Measurements from ENCODE around the gene TMEM141. TPM values are rescaled to one million over a fixed set of nuclear protein-coding genes. Genes with fewer than 3 reads are reported as not detected.

Gene TMEM141
- total and polyA plus RNA-seq, 2 donors (not counting 3 experiments of a cell fraction or from before 2014, with no cell fraction given), result 43.2 to 146 TPM

- ChIA-PET CTCF (interaction anchor here (0.9 to 3.7 kb wide), 9 partner anchors 13 to 430 kb away, joined by 3 to 13 read pairs (median 4); partner anchors contain the start of genes AJM1, FBXW5 and TMEM141), POLR2A (interaction anchor here (0.7 kb wide), 1 partner anchor 13 kb away, joined by 5 read pairs; no protein-coding TSS in a partner anchor)
- Histone ChIP-seq H3K27ac (ENCODE audit: insufficient read depth, low read depth, low read length) (no peak overlapping the region), H4K20me1 (replicated peaks; ENCODE audit: control insufficient read depth, extremely low read depth, insufficient read depth, low read length) (no peaks in the 10 kb centered on the region), H3K79me2 (ENCODE audit: control insufficient read depth, insufficient read depth, low read length) (peaks cover 35% of the 10 kb centered on the region), H3K9ac (replicated peaks; ENCODE audit: extremely low read depth, insufficient read depth, low read length) (no peak overlapping the region), H3K36me3 (ENCODE audit: control insufficient read depth in 2 of 2, extremely low read depth in 1 of 2, insufficient read depth in 2 of 2, low read length in 2 of 2) (no peaks in the 10 kb centered on the region), H3K4me3 (replicated peaks in 1 of 3; ENCODE audit: insufficient read depth in 1 of 3, low read depth in 1 of 3, low read length in 3 of 3) (peak overlapping the region in 2 of 3 experiments; percentile 78 to 98), H3K9me1 (replicated peaks; ENCODE audit: control insufficient read depth, extremely low read depth, insufficient read depth, low read length) (no peaks in the 10 kb centered on the region), H3K27me3 (ENCODE audit: control insufficient read depth in 2 of 2, insufficient read depth in 2 of 2, low read length in 2 of 2) (peaks cover 2 to 5% of the 10 kb centered on the region in 2 experiments), H2AFZ (ENCODE audit: low read depth, low read length) (no peak overlapping the region), H3K4me1 (ENCODE audit: control insufficient read depth, extremely low read depth, insufficient read depth, low read length) (peaks cover 15% of the 10 kb centered on the region), H3K4me2 (ENCODE audit: insufficient read depth, low read length) (peak overlapping the region; percentile 21), H3K9me3 (replicated peaks; ENCODE audit: control insufficient read depth, insufficient read depth, low read length) (no peaks in the 10 kb centered on the region)
- FAIRE-seq (no peak), DNase-seq (ENCODE audit: low read depth, low spot score) (no peak)
- dilution Hi-C loops (cut with MboI; ENCODE audit: extremely low pct_ligation_motif_present, low sequenced_read_pairs) (loop anchor here (25.0 kb wide), 1 partner anchor 131 kb away; the partner anchor contains the start of genes C8G and FBXW5), intact Hi-C loops (cut with micrococcal nuclease) (loop anchor here (1.0 to 5.0 kb wide), 2 partner anchors 36 to 138 kb away; partner anchors contain the start of genes AJM1 and FBXW5)
- TF ChIP-seq GATA2 (IDR thresholded peaks at IDR 0.05; ENCODE audit: insufficient read depth, insufficient read length, low read depth, low read length), result no peak
- no peak for TF ChIP-seq FOS (IDR thresholded peaks at IDR 0.05; ENCODE audit: borderline replicate concordance, insufficient read depth, low read length)
- no peak for TF ChIP-seq POLR2A (IDR thresholded peaks at IDR 0.05; ENCODE audit: low read depth, low read length)
- TF ChIP-seq EZH2 (IDR thresholded peaks at IDR 0.05; ENCODE audit: borderline replicate concordance, low read depth, low read length, severe bottlenecking), result no peak
- TF ChIP-seq POLR2AphosphoS5 (IDR thresholded peaks at IDR 0.05; ENCODE audit: insufficient read depth, low read depth, low read length), result no peak
- TF ChIP-seq JUN (IDR thresholded peaks at IDR 0.05; ENCODE audit: borderline replicate concordance, insufficient read depth, insufficient read length, low read depth), result no peak
- BruUV-seq (replicated peaks), result no TSS peak
Measured at GRCh38 chr9:136806631-136807201, 15.6 kb downstream of the TMEM141 start.

Measured in endothelial cell of umbilical vein (primary cell).